HG03280 (cell line): ENCODE data around the gene NDST3.

Experiments
- ATAC-seq: cut with Tn5 transposase; IDR thresholded peaks from one replicate; pipeline ENCODE4 v1.9.1; 2021; ENCODE audit warnings: mild to moderate bottlenecking, moderate library complexity; ENCODE audit not compliant: unreplicated experiment

The NDST3 gene

DNA sequence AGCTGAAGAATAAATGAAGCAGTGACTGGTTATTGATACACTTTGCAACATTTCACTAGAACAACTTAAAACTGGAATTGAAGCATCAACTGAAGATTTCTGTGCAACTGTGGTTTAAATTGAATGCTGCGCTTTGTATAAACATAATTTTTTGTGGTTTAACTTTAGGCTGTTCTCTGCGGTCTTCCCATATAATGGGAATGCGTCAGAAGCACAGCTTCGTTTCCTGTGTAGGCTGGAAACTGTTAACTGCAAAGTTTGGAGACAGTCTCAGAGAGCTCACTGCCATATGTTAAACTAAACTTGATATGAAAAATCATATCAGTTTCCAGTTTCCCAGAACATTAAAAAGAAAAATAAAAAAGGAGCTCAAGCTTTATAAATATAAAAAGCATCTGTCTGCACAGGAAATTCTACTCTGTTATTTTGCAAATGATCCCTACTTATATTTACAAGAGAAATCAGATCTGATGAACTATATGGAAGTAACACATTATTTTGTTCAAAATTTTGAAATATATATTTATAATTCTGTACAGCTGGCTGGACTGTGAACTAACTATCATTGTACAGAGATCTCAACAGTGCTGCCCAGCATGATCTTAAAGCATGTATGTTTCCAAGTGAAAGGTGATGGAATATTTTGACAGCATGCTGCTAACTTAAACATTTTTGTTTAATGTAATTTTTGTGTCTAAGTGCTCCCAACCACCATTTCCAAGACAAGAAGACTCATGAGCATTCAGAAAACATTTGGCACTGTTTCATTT lies 139.9 kb downstream of the NDST3 start:
- no peak for ATAC-seq

DNA sequence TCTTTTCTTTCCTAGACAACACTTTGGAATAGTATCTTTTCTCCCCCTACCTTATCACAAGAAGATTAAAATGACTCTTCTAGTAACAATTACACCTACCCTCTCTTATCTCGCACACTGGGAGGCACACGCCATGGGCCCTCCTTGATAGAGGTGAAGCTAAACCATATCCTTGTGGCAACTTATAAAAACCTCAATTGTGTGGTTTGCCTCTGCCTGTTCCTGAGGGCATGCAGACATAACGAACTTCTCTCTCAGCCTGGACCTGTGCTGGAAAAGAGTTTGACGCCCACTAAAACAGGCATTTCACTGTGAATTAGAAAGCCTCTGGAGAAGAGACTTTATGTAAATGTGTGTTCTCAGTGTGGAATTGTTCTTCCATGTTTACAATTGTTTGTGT lies 141.2 kb downstream of the NDST3 start:
- ATAC-seq = no peak

DNA sequence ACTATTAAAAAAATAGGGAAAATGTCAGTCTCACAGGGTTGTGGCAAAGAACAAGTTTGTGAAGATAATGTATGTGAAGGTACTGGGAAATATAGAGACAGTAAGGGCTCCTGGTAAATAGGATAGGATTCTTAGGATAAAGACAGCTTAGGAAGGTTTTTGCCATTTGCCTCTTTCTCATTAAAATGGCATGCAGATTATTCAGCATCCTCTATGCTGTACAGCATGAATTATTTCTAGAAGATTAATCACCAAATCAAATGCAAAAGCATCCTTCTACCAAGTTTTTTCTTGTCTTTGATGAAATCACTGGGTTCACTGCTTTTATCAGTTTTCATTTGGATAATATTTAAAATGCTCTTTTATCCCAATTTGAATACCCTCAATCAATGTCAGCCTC lies 142.8 kb downstream of the NDST3 start:
- ATAC-seq = no peak

DNA sequence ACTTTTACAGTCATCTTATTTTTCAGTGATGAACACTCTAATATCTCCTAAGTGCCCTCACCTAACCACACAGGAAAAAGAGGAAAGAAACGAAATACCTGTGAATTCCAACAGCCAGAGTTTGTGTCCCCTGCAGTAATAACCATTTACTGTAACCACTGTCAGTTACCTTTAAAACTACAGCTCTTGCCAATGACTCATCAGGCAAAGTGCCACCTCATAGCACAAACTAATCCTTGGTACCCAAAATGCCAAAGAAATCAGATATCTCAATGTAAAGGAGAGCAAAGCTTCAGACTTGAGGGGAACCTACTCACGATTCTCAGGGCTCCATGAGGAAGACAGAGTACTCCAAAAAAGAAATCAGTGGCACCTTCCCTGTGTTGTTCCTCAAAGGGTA lies 146.5 kb downstream of the NDST3 start:
- no peak for ATAC-seq

DNA sequence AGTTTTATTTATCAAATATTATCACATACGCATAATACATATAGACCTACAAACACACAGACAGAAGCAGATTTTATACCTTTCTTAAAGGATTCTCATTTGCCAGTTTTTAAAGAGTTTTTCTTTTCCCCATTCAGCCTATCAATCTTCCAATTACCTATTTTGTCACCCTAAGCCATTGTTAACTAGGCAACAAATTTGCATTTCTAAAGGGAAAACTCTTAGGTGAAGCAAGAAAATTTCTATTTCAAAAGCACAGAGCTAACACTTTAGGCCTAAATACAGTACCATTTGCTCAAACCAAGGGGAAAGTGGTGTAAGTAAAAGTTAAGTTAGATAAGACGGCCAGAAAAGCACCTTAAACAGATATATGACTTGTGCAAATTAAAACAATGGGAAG lies 156.6 kb downstream of the NDST3 start:
- ATAC-seq = no peak

DNA sequence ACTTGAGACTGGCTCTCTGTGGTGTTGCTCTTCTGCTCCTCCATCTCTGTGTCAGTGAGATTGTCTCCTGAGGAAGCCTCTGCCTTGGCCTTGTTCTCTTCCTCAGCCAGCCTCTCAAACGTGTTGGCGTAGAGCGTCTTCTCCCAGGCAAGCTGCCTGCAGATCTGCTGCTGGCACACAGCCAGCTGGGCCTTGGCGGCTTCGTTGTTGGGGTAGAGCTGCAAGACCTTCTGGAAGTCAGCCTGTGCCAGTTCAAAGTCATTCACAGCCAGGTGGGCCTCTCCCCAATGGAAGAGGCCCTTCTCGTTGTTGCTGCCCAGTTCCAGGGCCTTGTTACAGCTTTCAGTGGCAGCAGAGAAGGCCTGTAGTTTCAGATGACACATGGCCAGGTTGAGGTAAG lies 159.1 kb downstream of the NDST3 start:
- ATAC-seq = no peak

DNA sequence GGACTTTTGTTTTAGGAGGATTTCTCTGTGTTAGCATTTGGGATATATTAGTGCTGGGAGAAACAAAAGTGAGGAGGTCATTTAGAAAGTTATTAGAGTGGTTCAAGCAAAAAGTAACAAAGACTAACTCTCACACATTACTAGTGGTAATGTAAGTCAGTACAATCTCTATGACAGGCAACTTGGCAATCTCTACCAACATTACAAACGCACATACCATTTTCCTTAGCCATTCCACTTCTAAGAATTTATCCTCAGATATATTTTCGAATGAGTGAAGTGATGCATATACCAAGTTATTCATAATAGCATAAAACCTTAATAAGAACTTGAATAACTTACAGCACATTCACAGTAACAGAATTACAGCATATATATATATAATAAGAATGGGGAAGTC lies 172.3 kb downstream of the NDST3 start:
- no peak for ATAC-seq

DNA sequence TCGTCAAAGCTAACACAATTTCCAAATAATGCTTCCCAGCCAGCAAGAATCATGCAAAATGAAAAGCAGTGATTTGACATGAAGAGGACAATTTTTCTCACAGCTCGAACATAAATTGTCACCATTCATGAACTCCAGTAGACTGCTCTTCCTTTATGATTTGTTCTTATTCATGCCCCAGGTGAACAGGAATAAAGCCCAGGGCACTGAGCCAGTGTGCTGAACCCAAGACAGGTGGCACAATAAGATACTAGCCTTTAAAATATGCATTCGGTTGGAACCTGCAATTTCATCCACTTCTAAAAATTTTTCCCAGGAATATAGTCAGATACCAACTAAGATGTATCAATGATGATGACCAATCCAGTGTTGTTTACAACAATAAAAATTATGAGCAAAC lies 178.8 kb downstream of the NDST3 start:
- no peak for ATAC-seq

DNA sequence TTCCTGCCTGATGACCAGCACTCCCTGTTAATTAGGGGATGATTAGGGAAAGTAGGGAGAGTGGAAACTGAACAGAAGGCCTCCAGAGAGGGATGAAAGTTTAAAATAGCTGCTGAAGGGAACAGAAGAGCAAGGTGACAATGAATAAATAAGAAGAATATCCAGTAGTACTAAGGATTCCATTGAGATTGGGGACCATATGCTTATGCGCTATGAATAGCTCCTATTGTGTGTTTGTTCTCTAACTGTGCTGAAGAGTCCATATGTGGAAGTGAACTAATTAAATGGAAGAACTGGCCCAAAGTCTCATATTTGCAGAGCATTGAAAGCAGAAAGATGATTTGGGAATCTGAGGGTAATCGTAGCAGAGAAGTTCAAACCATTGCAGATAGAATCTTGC lies 181.5 kb downstream of the NDST3 start:
- ATAC-seq = no peak

DNA sequence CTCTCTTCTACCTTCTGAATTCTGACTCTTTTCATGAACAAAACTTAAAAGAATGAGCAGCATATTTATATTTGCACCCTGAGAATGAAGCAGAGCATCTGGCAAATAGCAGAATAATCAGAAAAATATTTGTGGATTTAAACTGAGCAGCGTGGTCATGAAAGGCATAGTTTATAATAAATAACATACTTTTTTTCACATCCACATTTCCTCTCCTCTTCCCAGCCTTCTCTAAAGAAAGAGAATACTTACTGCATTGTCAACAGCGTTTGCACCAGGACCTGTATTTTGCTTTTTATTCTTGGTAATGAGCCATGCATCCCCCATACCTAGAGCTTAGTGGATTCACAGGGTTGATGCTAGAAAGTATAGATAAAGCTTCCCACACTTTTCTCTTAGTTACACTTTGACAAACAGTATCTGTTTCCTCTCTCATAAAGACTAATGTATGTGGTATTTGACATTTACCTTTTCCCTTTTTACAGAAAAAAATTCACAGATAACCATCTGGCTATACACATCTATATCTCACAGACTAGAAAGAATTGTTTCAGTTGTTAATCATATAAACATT lies 187.0 kb downstream of the NDST3 start:
- no peak for ATAC-seq

DNA sequence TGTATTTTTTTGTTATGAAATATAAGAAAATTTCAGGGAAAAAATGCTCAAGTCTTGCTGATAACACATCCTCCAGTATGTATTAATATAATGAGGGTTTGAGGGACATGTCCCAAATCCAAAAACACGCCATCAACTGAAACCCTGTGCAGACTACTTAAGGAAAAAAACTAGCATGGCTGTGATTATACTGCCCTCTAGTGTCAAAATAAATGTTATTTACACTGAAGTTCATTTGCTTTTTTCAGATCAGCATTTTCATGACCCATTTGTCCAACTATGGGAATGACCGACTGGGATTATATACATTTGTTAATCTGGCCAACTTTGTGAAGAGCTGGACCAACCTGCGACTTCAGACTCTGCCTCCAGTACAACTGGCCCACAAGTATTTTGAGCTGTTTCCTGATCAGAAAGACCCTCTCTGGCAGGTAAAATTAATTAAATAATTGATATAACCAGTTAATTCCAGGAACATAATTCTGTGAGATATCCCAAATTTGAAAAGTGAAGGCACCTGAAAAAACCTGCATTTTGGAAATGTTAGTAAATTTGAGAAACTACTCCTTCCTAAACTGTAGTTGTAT lies 190.1 kb downstream of the NDST3 start:
- ATAC-seq = no peak

DNA sequence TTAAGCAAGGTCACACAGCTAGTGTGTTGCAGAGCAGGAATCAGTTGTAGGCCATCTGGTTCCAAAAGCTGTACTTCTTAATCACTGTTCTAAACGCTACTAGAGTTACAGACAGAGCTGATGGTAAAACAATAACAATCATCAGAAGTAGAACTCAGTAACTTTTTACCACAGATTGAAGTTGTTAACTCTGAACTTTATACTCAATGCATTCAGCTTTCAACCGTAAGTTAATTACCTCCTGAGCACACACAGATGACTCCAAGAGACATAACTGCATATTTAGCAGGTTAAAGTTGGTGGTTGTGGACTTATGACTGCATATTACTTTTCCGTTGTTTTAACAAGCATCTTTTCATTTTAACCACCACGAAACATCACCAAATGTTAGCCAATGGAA lies 191.2 kb downstream of the NDST3 start:
- ATAC-seq = no peak

DNA sequence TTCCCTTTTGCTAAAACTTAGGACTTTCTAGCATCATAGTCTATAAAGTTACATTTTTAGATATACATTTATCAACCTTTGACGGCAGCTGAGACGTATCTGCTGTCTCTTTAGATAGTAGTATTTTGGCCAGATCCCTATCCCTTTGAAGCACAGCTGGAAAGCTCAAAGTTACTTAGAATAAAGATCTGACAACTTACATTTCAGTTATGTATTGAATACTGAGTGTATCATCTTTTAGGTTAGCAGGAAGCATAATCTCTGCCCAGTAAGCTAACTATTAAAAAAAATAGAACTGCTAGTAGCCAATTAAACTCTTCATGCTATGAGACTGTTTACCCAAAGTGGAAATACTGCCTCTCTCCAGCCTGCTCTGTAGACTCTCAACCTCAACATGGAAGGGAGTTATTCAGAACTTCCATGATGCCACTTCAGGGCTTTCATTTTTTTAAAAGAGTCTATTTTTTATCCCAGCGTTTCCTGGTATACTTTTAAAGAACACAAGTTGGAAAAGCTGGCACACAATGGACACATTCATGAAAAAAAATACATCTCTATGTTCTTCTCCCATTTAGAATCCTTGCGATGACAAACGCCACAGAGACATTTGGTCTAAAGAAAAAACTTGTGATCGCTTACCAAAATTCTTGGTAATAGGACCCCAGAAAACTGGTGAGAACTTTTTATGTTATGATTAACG lies 192.2 kb downstream of the NDST3 start:
- no peak for ATAC-seq

DNA sequence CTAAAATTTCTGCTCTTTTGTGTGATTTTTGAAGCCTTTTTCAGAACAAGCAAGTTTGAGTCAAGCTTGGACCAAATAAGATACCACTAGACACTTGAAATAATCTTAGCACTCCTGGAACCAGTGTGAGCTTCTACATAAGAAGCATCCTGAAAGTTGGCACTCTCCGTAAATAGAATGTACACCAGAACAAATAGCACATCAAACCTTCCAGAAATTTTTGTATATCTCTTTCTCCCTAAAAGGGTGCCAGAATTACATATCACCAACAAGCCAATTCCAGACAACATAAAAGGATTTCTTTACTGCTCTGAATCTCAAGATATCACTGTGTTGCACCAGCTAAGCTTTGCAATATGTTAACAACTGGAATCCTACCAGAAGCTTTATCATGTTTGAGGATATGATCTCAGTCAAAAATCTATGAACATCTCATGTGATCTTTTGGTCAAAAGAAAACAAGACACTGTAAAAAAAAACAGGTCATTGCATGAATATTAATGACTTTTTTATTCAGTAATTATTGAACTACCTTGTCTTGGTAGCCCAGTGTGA lies 201.4 kb downstream of the NDST3 start:
- no peak for ATAC-seq

DNA sequence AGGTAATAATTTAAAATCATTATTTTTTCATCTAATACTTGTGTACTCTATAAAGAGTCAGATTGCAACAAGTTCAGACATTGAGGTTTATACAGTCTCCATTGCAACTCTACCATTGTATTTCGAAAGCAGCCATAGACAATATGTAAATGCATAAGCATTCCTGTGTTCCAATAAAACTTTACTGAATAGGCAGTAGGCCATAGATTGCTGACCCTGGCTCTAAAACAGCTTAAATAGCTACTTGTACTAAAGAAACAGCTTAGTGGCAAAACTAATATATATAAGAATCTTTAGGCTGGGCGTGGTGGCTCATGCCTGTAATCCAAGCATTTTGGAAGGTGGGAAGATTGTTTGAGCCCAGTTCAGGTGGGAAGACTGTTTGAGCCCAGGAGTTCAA lies 203.2 kb downstream of the NDST3 start:
- ATAC-seq = no peak

DNA sequence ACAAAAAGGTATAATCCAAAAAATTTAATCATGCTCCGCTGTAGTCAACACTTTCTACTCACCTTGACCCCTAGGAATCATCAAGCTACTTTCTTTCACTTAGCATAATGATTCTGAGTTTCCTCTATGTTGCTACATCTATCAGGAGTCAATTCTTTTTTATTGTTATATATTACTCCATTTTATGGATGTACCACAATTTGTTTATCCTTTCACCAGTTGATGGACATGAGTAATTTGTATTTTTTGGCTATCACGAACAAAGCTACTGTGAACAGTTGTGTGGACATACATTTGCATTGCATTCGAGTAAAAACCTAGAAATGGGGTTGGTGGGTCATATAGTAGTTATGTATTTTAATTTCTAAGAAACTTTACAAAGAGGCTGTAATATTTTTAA lies 215.6 kb downstream of the NDST3 start:
- no peak for ATAC-seq

DNA sequence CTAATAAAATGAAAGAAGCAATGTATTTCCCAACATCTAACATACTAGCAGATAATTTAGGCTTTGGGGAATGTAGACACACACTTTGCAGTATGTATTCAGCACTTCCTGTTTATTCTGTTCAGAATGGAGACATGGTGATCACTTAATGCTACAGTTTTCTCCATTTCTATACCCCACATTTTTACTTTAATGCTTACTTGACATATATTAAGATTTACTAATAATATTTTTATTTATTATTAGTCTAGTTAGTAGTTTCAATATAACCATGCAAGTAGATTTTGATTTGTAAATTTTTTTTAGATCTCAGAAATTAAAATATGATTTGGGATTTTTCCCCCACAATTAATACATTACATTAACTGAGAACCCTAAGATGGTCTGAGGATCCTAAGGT lies 220.1 kb downstream of the NDST3 start:
- ATAC-seq = no peak

DNA sequence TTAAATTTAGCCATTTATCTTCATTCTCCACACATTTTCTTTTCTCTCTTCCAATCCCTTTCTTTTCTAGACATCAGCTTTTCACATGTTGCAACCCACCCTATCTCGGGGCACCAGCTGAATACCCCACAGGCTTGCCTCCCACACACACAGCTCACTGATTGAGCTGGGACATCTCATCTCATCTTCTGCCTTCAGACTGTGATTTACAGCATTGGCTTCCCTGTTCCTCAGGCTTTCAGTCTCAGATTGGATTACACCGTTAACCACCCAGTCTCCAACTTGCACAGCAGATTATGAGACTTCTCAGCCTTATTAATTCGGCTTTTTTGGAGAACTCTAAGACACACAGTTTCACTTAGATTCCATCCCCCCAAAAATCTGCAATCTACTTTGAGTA lies 224.8 kb downstream of the NDST3 start:
- ATAC-seq = no peak

DNA sequence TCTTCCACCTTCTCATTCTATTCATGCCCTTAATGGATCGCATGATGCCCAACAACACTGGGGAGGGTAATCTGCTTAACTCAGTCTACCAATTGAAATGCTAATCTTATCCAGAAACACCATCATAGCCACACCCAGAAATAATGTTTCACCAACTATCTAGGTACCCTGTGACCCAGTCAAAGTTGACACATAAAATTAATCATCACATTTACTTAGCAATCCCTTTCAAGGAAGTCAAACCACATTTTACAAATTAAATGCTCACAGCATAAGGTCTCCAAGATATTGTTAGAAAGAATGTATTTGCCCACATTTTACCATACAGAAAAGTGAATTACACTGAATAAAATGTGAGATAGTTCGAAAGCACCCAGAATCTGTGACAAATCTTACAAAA lies 226.0 kb downstream of the NDST3 start:
- no peak for ATAC-seq

DNA sequence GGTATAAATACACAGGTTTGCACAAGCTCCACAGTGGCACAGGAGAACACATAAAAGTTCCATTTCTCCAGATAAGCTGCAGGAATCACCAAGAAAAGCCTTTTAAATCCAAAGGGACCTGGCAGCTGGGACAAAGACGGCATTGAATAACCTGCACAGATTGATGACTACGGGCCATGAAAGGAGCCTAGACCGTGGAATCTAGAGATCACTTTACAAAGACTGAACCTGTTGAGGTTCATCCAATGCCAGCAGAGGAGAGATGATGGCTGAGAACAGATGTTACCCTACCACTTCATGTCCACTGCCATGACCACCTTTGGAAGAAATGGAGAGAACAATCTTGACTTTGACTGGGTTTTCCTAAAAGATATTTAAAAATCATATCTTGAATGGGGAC lies 229.8 kb downstream of the NDST3 start:
- ATAC-seq = no peak

DNA sequence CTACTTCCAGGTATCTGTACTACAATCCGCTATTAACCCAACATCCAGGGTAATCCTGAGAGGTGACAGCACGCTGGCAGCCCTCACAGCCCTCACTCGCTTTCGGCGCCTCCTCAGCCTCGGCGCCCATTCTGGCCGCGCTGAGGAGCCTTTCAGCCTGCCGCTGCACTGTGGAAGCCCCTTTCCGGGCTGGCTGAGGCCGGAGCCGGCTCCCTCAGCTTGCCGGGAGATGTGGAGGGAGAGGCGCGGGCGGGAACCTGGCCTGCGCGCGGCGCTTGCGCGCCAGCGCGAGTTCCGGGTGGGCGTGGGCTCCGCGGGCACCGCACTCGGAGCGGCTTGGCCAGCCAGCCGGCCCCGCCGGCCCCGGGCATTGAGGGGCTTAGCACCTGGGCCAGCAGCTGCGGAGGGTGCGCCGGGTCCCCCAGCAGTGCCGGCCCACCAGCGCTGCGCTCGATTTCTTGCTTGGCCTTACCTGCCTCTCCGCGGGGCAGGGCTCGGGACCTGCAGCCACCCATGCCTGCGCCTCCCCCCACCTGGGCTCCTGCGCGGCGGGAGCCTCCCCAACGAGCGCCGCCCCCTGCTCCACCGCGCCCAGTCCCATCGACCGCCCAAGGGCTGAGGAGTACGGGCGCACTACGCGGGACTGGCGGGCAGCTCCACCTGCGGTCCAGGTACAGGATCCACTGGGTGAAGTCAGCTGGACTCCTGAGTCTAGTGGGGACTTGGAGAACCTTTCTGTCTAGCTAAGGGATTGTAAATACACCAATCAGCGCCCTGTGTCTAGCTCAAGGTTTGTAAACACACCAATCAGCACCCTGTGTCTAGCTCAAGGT lies 231.2 kb downstream of the NDST3 start:
- ATAC-seq = no peak
